ENCODE measurements around the gene THSD4. TPM values are rescaled to one million over a fixed set of nuclear protein-coding genes. Genes with fewer than 3 reads are reported as not detected.

THSD4 gene
- total and polyA plus RNA-seq, 2 of the 8 experiments (the other 6 are each of a cell fraction or from before 2014, with no cell fraction given), result 2.5 to 6.2 TPM

DNA sequence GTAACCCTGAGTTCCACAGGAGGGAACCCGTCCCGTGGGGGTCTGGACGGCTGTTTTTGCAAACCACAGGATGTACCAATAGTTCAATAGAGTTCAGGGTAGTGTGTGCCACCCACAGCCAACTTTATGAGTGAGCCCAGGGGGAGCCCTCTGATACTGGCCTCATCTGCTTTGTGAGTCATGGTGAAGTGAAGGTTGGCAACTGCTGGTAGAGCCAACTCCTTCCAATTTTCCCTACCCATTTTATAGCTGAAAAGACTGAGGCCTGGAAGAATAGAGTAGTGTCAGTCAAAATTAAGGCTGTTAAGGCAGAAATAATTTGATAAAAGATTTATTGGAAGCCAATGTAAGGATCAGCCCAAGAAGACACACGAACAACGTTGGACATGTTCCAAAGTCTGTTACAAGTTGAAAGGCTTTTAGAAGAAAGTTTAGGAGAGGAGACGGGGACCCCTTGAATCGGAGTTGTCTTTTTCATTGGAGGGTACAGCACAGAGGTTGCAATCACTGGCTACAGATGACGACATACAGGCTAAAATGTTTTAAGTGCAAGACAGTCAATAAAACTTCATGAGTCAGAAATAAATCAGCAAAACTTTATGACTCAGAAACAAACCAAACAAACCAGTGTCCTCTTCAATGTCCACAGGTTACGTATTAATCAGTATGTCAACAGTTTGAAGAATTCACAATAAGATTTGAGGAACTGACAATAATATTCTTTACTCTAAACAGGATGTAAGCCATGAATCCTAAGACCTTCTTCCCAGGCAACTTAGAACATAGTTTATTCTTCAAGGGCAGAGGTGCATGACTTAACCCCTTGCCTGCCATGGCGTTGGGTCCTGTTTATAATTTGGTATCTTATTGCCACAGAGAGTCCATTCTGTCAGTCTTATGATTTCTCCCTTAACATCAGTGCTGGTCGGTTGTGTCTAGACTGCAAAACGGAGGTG, 632.1 kb downstream of the THSD4 start:
- H3K4ac ChIP-seq (replicated peaks; ENCODE audit: insufficient read length, low read depth, low read length), result no peak overlapping the region
- no peak overlapping the region for H4K5ac ChIP-seq (ENCODE audit: insufficient read length, low read depth, low read length)
- ChIA-PET CTCF (ENCODE audit: partially characterized antibody) (interaction anchor here (0.5 to 1.4 kb wide), 7 partner anchors 10 to 172 kb away, joined by 3 to 5 read pairs (median 3); no protein-coding TSS in a partner anchor), POLR2A (ENCODE audit: partially characterized antibody) (no interaction called here)
- DNase-seq (ENCODE audit: low read depth in 1 of 2, low spot score in 2 of 2) (no peak), FAIRE-seq (no peak)
- H4K8ac ChIP-seq (ENCODE audit: extremely low read depth, insufficient read depth, low read length), result no peak overlapping the region
- no peaks in the 10 kb centered on the region for H3K23me2 ChIP-seq (ENCODE audit: low read depth, low read length)
- H3K4me1 ChIP-seq (replicated peaks in 1 of 4; ENCODE audit: control insufficient read depth in 3 of 4, insufficient read depth in 4 of 4, low read length in 3 of 4), result no peaks in the 10 kb centered on the region
- no peak overlapping the region for H2BK15ac ChIP-seq (ENCODE audit: low read length)
- H2BK120ac ChIP-seq (replicated peaks; ENCODE audit: low read depth, low read length), result no peak overlapping the region
- no peak overlapping the region for H3K4me2 ChIP-seq (ENCODE audit: insufficient read depth in 1 of 2, low read depth in 2 of 2, low read length in 2 of 2)
- no peak overlapping the region for H4K91ac ChIP-seq (replicated peaks; ENCODE audit: insufficient read length, low read length)
- H3K18ac ChIP-seq (ENCODE audit: extremely low read depth, low read length), result no peak overlapping the region
- no peak overlapping the region for H2AFZ ChIP-seq (ENCODE audit: low read length)
- no peaks in the 10 kb centered on the region for H3K27me3 ChIP-seq (replicated peaks in 1 of 4; ENCODE audit: control insufficient read depth in 3 of 4, extremely low read depth in 1 of 4, insufficient read depth in 3 of 4, low read length in 3 of 4)
- no peak overlapping the region for H2BK5ac ChIP-seq (ENCODE audit: low read depth, low read length)
- H3K56ac ChIP-seq (replicated peaks; ENCODE audit: insufficient read length, low read depth, low read length), result no peak overlapping the region
- H3K79me1 ChIP-seq (ENCODE audit: low read depth, low read length), result no peaks in the 10 kb centered on the region
- no peak overlapping the region for H3K23ac ChIP-seq (ENCODE audit: insufficient read length)
- TF ChIP-seq GTF2F1 (IDR thresholded peaks at IDR 0.05; ENCODE audit: borderline replicate concordance, low read depth, low read length), result no peak
- TF ChIP-seq PHF8 (conservative IDR thresholded peaks at IDR 0.05; ENCODE audit: low read depth, low read length), result no peak
- no peak for TF ChIP-seq EZH2 (IDR thresholded peaks at IDR 0.05; ENCODE audit: low read depth, low read length, severe bottlenecking)
- TF ChIP-seq ATF2 (IDR thresholded peaks at IDR 0.05; ENCODE audit: low read length), result no peak
- TF ChIP-seq EGR1 (IDR thresholded peaks at IDR 0.05; ENCODE audit: borderline replicate concordance, low read depth, low read length), result no peak
- TF ChIP-seq KDM5A (IDR thresholded peaks at IDR 0.05; ENCODE audit: low read length), result no peak
- TF ChIP-seq NANOG (IDR thresholded peaks at IDR 0.05; ENCODE audit: insufficient read depth, low read depth, low read length, poor library complexity, severe bottlenecking), result no peak
- TF ChIP-seq CEBPB (IDR thresholded peaks at IDR 0.05; ENCODE audit: low read depth, low read length), result no peak
- no peaks in the 10 kb centered on the region for H3K9me3 ChIP-seq (ENCODE audit: insufficient read depth in 2 of 2, low read depth in 1 of 2, low read length in 1 of 2)
- H2AK5ac ChIP-seq (ENCODE audit: low read depth, low read length), result no peak overlapping the region
- no peaks in the 10 kb centered on the region for H3K79me2 ChIP-seq (ENCODE audit: control insufficient read depth in 1 of 2, insufficient read depth in 2 of 2, low read length in 2 of 2)
- H4K20me1 ChIP-seq (replicated peaks in 1 of 2; ENCODE audit: control insufficient read depth in 1 of 2, insufficient read depth in 2 of 2, low read length in 2 of 2), result peaks cover 0 to 3% of the 10 kb centered on the region in 2 experiments
- no peaks in the 10 kb centered on the region for H3K36me3 ChIP-seq (ENCODE audit: control insufficient read depth in 2 of 4, insufficient read depth in 4 of 4, low read length in 3 of 4)
- H3K9ac ChIP-seq (replicated peaks in 1 of 4; ENCODE audit: extremely low read depth in 1 of 4, low read depth in 3 of 4, low read length in 3 of 4), result no peak overlapping the region
- no peak overlapping the region for H2BK12ac ChIP-seq (ENCODE audit: low read depth, low read length)
- H3K27ac ChIP-seq (ENCODE audit: low read depth, low read length), result no peak overlapping the region
- H3K14ac ChIP-seq (ENCODE audit: insufficient read length), result no peak overlapping the region
- H3K4me3 ChIP-seq (ENCODE audit: extremely low read depth in 1 of 4, insufficient read depth in 2 of 4, low read depth in 3 of 4, low read length in 4 of 4), result no peak overlapping the region
- 92% methylated on average over 12 of the region's 12 CpGs; no CpG with 5 or more reads in 1 of the 2 experiments for WGBS, 2 experiments (ENCODE audit: extremely low coverage in 1 of 2, insufficient coverage in 1 of 2, insufficient read length in 1 of 2, insufficient replicate concordance in 2 of 2, low coverage in 1 of 2, low lambda C conversion rate in 2 of 2, missing lambda C conversion rate in 1 of 2)
- no peak overlapping the region for H2BK20ac ChIP-seq (ENCODE audit: low read length)

Data from H1 (cell line).